HUES64 (cell line): ENCODE data around the gene HBG2. TPM values are rescaled to one million over a fixed set of nuclear protein-coding genes. Genes with fewer than 3 reads are reported as not detected.
"Not testable (repeated sequence)": the region's sequence is repeated elsewhere in the genome, so short reads cannot be mapped to it uniquely, and the experiment has no call there.

ENCODE experiments used
- H3K27ac ChIP-seq: 2 replicates; pipeline ENCODE4 v1.7.0; 2013; ENCODE audit warnings: low read depth, low read length, inconsistent platforms
- H3K27me3 ChIP-seq: 2 replicates; pipeline ENCODE4 v1.6.1; 2013; ENCODE audit warnings: mild to moderate bottlenecking, low read length; ENCODE audit not compliant: insufficient read depth
- H3K36me3 ChIP-seq: 2 replicates; pipeline ENCODE4 v1.6.1; 2013; ENCODE audit warnings: mild to moderate bottlenecking, low read length; ENCODE audit not compliant: insufficient read depth
- H3K4me1 ChIP-seq: 2 replicates; pipeline ENCODE4 v1.6.1; 2013; ENCODE audit warnings: mild to moderate bottlenecking, low read length, moderate library complexity; ENCODE audit not compliant: insufficient read depth
- H3K4me3 ChIP-seq: 2 replicates; pipeline ENCODE4 v1.5.1; 2013; ENCODE audit warnings: mild to moderate bottlenecking, low read length, moderate library complexity
- H3K9ac ChIP-seq: 2 replicates; pipeline ENCODE4 v1.6.1; 2013; ENCODE audit warnings: mild to moderate bottlenecking, low read depth, low read length
- H3K9me3 ChIP-seq: 2 replicates; pipeline ENCODE4 v1.6.1; 2013; ENCODE audit warnings: low read depth, low read length; ENCODE audit not compliant: insufficient read depth
- WGBS: fragments of 150-250, 120-280 bp; methylation state at CpG from one replicate; pipeline ENCODE4 v1.1.7; 2013; ENCODE audit warnings: missing lambda C conversion rate; 5-methylcytosine and 5-hydroxymethylcytosine counted together
- polyA plus RNA-seq, 2 experiments: library from polyadenylated mRNA; stranded (reverse); fragments of 50-300 nt; gene quantifications; one replicate each; pipeline ENCODE4 v1.2.3, GENCODE V29; 2013

HBG2 gene
- polyA plus RNA-seq (2013, experiment 1 of 2): not detected
- polyA plus RNA-seq (2013, experiment 2 of 2): not detected

- H3K36me3 ChIP-seq, H3K4me3 ChIP-seq, H3K9ac ChIP-seq, H3K9me3 ChIP-seq, H3K27me3 ChIP-seq, H3K27ac ChIP-seq: not testable (repeated sequence)
- 100% methylated on average over 3 of the region's 9 CpGs for WGBS
- peaks cover 19% of the 10 kb centered on the region for H3K4me1 ChIP-seq
These were observed at the start of gene HBG2 for GRCh38 chr11:5254646-5255413. Gene HBG2 (minus strand): TSS chr11:5254781. CDS start chr11:5254728, 53 bp downstream.

GRCh38 chr11:5304046-5304445 lies 49.5 kb upstream of the HBG2 start:
- no peak overlapping the region for H3K4me3 ChIP-seq

GRCh38 chr11:5303626-5304025 lies 49.0 kb upstream of the HBG2 start:
- Histone ChIP-seq H3K36me3 (no peaks in the 10 kb centered on the region), H3K27me3 (no peaks in the 10 kb centered on the region), H3K4me3 (no peak overlapping the region), H3K27ac (no peak overlapping the region), H3K9ac (no peak overlapping the region), H3K4me1 (no peaks in the 10 kb centered on the region), H3K9me3 (no peaks in the 10 kb centered on the region)
- WGBS: 93% methylated on average over 4 of the region's 5 CpGs

More at GRCh38 chr11:5304046-5304445, 49.5 kb upstream of the HBG2 start:
- WGBS: 100% methylated on average over 1 of the region's 1 CpG
- Histone ChIP-seq H3K9ac (no peak overlapping the region), H3K9me3 (no peaks in the 10 kb centered on the region), H3K27me3 (no peaks in the 10 kb centered on the region), H3K36me3 (no peaks in the 10 kb centered on the region), H3K4me1 (no peaks in the 10 kb centered on the region), H3K27ac (no peak overlapping the region)

GRCh38 chr11:5301846-5302245 lies 47.3 kb upstream of the HBG2 start, which contains the start of gene OR51B4:
Gene OR51B4 (minus strand): TSS chr11:5301946. CDS start chr11:5301946, 0 bp downstream.
- no peaks in the 10 kb centered on the region for H3K9me3 ChIP-seq
- WGBS: 95% methylated on average over 2 of the region's 2 CpGs
- no peak within 1 kb of the TSS for H3K27ac ChIP-seq
- H3K9ac ChIP-seq: no peak within 1 kb of the TSS
- H3K36me3 ChIP-seq: no peaks in the 10 kb centered on the region
- no peak within 1 kb of the TSS for H3K4me3 ChIP-seq
- no peaks in the 10 kb centered on the region for H3K27me3 ChIP-seq
- H3K4me1 ChIP-seq: no peaks in the 10 kb centered on the region

GRCh38 chr11:5300251-5300650 lies 45.7 kb upstream of the HBG2 start:
- no peak overlapping the region for H3K27ac ChIP-seq
- no peaks in the 10 kb centered on the region for H3K4me1 ChIP-seq
- H3K36me3 ChIP-seq: no peaks in the 10 kb centered on the region
- no peak overlapping the region for H3K9ac ChIP-seq
- H3K27me3 ChIP-seq: no peaks in the 10 kb centered on the region
- no peak overlapping the region for H3K4me3 ChIP-seq
- H3K9me3 ChIP-seq: no peaks in the 10 kb centered on the region
- WGBS: 93% methylated on average over 3 of the region's 3 CpGs

GRCh38 chr11:5298451-5298850 lies 43.9 kb upstream of the HBG2 start:
- Histone ChIP-seq H3K36me3 (no peaks in the 10 kb centered on the region), H3K9me3 (no peaks in the 10 kb centered on the region), H3K4me3 (no peak overlapping the region), H3K9ac (no peak overlapping the region), H3K27ac (no peak overlapping the region), H3K27me3 (no peaks in the 10 kb centered on the region), H3K4me1 (no peaks in the 10 kb centered on the region)
- WGBS: 91% methylated on average over 1 of the region's 1 CpG

GRCh38 chr11:5297721-5298323 lies 43.2 kb upstream of the HBG2 start:
- Histone ChIP-seq H3K27me3 (no peaks in the 10 kb centered on the region), H3K27ac (no peak overlapping the region), H3K4me3 (no peak overlapping the region), H3K36me3 (no peaks in the 10 kb centered on the region), H3K4me1 (no peaks in the 10 kb centered on the region), H3K9ac (no peak overlapping the region), H3K9me3 (no peaks in the 10 kb centered on the region)
- 86% methylated on average over 3 of the region's 4 CpGs for WGBS

- 96% methylated on average over 41 of the region's 41 CpGs for WGBS
- not testable (repeated sequence) for H3K27ac ChIP-seq, H3K36me3 ChIP-seq, H3K9ac ChIP-seq, H3K4me3 ChIP-seq, H3K9me3 ChIP-seq, H3K4me1 ChIP-seq, H3K27me3 ChIP-seq
These were observed 39.9 kb upstream of the HBG2 start for GRCh38 chr11:5294342-5294995.

- 96% methylated on average over 8 of the region's 8 CpGs for WGBS
- no peak overlapping the region for H3K27ac ChIP-seq
These were observed 38.4 kb upstream of the HBG2 start for GRCh38 chr11:5293028-5293427.

GRCh38 chr11:5291207-5291838 lies 36.7 kb upstream of the HBG2 start:
- Histone ChIP-seq H3K27ac (no peak overlapping the region), H3K36me3 (no peaks in the 10 kb centered on the region), H3K9me3 (no peaks in the 10 kb centered on the region), H3K27me3 (no peaks in the 10 kb centered on the region), H3K9ac (no peak overlapping the region), H3K4me1 (no peaks in the 10 kb centered on the region), H3K4me3 (no peak overlapping the region)
- 100% methylated on average over 1 of the region's 1 CpG for WGBS

More at GRCh38 chr11:5293028-5293427, 38.4 kb upstream of the HBG2 start:
- no peaks in the 10 kb centered on the region for H3K9me3 ChIP-seq
- H3K36me3 ChIP-seq: no peaks in the 10 kb centered on the region
- no peak overlapping the region for H3K9ac ChIP-seq
- H3K27me3 ChIP-seq: no peaks in the 10 kb centered on the region
- no peak overlapping the region for H3K4me3 ChIP-seq
- no peaks in the 10 kb centered on the region for H3K4me1 ChIP-seq

GRCh38 chr11:5290106-5290505 lies 35.5 kb upstream of the HBG2 start:
- Histone ChIP-seq H3K9ac (no peak overlapping the region), H3K27me3 (no peaks in the 10 kb centered on the region), H3K36me3 (no peaks in the 10 kb centered on the region), H3K27ac (no peak overlapping the region), H3K4me1 (no peaks in the 10 kb centered on the region), H3K9me3 (no peaks in the 10 kb centered on the region), H3K4me3 (no peak overlapping the region)
- no CpG with 5 or more reads among the region's 1 CpG for whole genome bisulfite sequencing
